Measurements from ENCODE around the gene NDEL1. TPM values are rescaled to one million over a fixed set of nuclear protein-coding genes. Genes with fewer than 3 reads are reported as not detected.

Gene NDEL1
- total RNA-seq, 1 donor from 2014 or later, result 34.1 TPM

GRCh38 chr17:8401107-8401506 is 34.6 kb upstream of the NDEL1 start:
- Mint-ChIP-seq H3K27me3 (ENCODE audit: low read depth) (peaks cover 50% of the 10 kb centered on the region), H3K36me3 (ENCODE audit: low read depth) (no peaks in the 10 kb centered on the region), H3K9me3 (no peaks in the 10 kb centered on the region), H3K4me1 (no peaks in the 10 kb centered on the region), H3K27ac (ENCODE audit: unreplicated experiment) (no peak overlapping the region), H3K4me3 (no peak overlapping the region)
- TF ChIP-seq CTCF (conservative IDR thresholded peaks at IDR 0.05), result no peak
- DNase-seq (ENCODE audit: low read depth, low spot score), result no peak

- Mint-ChIP-seq H3K27me3 (ENCODE audit: low read depth) (peaks cover 32% of the 10 kb centered on the region), H3K4me1 (peaks cover under 1% of the 10 kb centered on the region), H3K9me3 (no peaks in the 10 kb centered on the region), H3K4me3 (no peak overlapping the region), H3K36me3 (ENCODE audit: low read depth) (no peaks in the 10 kb centered on the region), H3K27ac (ENCODE audit: unreplicated experiment) (no peak overlapping the region)
- no peak for DNase-seq (ENCODE audit: low read depth, low spot score)
- TF ChIP-seq CTCF (conservative IDR thresholded peaks at IDR 0.05), result peak; percentile 13
These were observed 32.7 kb upstream of the NDEL1 start for GRCh38 chr17:8402921-8403536.

- no peak overlapping the region for H3K4me3 Mint-ChIP-seq
- H3K9me3 Mint-ChIP-seq, result no peaks in the 10 kb centered on the region
- H3K27me3 Mint-ChIP-seq (ENCODE audit: low read depth), result peaks cover 21% of the 10 kb centered on the region
- peaks cover 13% of the 10 kb centered on the region for H3K4me1 Mint-ChIP-seq
- H3K36me3 Mint-ChIP-seq (ENCODE audit: low read depth), result no peaks in the 10 kb centered on the region
- no peak for DNase-seq (ENCODE audit: low read depth, low spot score)
- no peak overlapping the region for H3K27ac Mint-ChIP-seq (ENCODE audit: unreplicated experiment)
- no peak for TF ChIP-seq CTCF (conservative IDR thresholded peaks at IDR 0.05)
These were observed 30.1 kb upstream of the NDEL1 start for GRCh38 chr17:8405499-8406016.

- Mint-ChIP-seq H3K36me3 (ENCODE audit: low read depth) (no peaks in the 10 kb centered on the region), H3K27ac (ENCODE audit: unreplicated experiment) (no peak overlapping the region), H3K9me3 (no peaks in the 10 kb centered on the region), H3K27me3 (ENCODE audit: low read depth) (peaks cover 14% of the 10 kb centered on the region), H3K4me3 (no peak overlapping the region), H3K4me1 (peaks cover 13% of the 10 kb centered on the region)
- no peak for TF ChIP-seq CTCF (conservative IDR thresholded peaks at IDR 0.05)
- no peak for DNase-seq (ENCODE audit: low read depth, low spot score)
These were observed 29.5 kb upstream of the NDEL1 start for GRCh38 chr17:8406174-8406573.

- no peak for DNase-seq (ENCODE audit: low read depth, low spot score)
- TF ChIP-seq CTCF (conservative IDR thresholded peaks at IDR 0.05), result no peak
- peaks cover 13% of the 10 kb centered on the region for H3K4me1 Mint-ChIP-seq
These were observed 27.3 kb upstream of the NDEL1 start for GRCh38 chr17:8408371-8408770.

More at GRCh38 chr17:8408371-8408770, 27.3 kb upstream of the NDEL1 start:
- Mint-ChIP-seq H3K36me3 (ENCODE audit: low read depth) (no peaks in the 10 kb centered on the region), H3K4me3 (no peak overlapping the region), H3K27ac (ENCODE audit: unreplicated experiment) (no peak overlapping the region), H3K27me3 (ENCODE audit: low read depth) (peaks cover 13% of the 10 kb centered on the region), H3K9me3 (no peaks in the 10 kb centered on the region)

Measured in neural crest cell (in vitro differentiated cells).